ENCODE data around the gene PTPRE.

PTPRE gene

GRCh38 chr10:127908106-127908958, 1.4 kb downstream of the PTPRE start:
- DNase-seq = no peak

- DNase-seq = no peak
Measured at GRCh38 chr10:127908959-127909267, 2.0 kb downstream of the PTPRE start.

DNA sequence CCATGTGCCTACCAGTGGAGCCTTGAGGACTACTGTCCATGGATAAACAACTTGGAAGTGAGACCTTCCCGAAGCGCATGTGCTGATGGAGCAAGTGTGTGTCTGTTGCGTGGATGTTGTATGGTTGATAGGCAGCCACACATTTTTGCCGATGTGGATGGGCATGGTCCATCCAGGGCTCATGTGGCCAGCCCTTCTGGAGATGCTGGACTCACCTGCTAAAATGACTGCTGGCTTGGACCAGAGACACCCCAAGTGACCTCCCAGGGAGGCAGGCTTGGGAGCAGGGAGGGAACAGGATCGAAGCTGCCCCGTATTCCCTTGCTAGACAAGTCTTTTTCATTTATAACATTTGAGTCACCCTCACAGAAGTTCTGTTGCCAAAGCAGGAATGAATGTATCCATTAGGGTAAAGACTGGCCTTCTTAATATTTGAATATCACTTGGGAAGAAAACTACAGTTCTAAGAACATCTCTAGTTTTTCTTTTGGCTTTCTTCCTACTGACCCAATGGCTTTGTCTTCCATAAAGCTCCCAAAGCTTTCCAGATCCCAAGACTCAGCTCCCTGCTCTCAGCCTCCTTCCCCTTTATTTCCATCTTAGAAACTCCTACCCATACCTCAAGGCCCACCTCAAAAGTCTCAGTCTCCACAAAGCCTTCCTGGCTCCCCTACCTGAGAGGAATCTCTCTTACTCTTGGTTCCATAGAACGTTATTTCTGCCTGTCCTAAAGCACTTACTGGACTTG, 3.0 kb downstream of the PTPRE start:
- DNase-seq = no peak

DNA sequence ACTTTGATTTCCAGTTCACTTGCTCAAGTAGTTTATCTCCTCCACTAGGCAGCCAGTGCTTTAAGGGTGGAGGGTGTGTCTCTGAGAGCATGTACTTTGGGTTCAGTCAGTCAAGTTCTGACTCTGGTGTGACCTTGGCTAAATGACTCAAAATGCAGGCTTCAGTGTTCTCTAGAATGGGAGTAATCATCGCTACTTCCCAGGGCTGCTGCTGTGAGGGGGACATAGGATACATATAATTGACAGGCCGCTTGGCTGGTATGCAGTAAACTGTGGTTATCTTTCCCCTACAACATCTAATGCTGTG, 3.5 kb downstream of the PTPRE start:
- DNase-seq = no peak

DNA sequence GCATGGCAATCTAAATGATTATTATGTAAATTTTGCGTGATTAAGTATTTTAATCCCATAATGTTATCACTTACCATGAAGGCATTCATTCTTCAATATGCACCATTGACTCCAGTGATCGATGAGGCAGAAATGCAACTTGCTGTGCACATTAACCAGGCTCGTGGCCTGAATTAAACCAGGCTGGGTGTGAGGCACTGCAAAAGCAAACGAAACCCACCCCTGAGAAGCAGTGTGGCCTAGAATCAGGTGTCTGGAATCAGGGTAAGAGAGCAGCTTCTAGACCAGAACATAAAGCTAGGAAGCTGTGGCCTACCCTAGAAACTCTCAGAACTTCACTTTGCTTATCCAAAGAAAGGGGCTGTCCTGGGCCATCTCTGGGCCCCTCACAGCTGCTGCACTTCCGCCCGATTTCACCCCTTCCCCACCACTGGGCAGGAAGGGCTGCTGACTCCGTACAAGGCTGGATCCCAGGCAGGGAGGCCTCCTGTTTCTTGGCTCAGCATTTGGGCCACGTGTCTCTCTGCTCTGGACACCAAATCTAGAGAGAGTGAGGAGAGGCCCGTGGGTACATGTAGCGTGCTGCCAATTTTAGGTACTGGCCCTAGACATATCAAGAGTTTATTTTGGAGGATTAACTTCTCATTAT, 4.4 kb downstream of the PTPRE start:
- no peak for DNase-seq

GRCh38 chr10:127911867-127912257, 5.0 kb downstream of the PTPRE start:
- DNase-seq = no peak

- no peak for DNase-seq
Measured at GRCh38 chr10:127912607-127913367, 5.9 kb downstream of the PTPRE start.

- DNase-seq = no peak
Measured at GRCh38 chr10:127913368-127913759, 6.5 kb downstream of the PTPRE start.

DNA sequence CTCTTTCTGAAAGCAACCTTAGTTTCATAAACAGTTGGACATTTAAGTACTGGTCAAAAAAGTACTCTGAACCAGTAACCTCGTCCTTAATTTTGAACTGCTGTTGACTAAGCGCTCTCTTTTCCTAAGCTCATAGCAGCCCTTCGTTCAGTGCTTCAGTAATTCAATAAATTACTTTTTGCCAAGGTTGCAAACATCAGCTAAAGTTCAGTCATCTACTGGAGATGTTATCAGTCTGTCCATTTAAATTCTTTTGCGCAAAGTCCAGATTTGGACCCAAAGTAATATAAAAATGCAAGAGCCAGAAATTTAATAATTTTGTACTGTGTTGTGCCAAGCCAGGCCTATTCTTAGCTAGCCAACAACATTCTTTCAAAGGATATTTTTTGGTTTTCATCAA, 8.4 kb downstream of the PTPRE start:
- no peak for DNase-seq

DNA sequence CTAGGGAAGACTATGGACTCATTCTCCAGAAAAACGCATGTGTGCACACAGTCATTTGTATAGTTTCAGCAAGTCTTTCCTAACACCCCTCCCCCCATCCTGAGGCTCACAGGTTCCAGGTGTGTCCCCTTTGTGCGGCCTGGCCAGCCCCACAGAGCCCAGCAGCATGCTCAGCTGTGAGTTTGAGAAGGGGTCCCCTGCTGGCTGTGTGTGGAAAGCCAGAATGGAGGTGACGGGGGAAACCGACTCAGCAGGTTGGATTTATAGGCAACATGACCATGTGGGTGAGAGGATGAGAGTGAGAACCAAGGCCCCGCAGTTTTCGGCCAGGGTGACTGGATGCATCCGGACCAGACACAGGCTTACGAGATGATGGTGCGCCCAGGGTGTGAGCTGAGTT, 9.9 kb downstream of the PTPRE start:
- no peak for DNase-seq

GRCh38 chr10:127918572-127918971, 11.7 kb downstream of the PTPRE start:
- DNase-seq = no peak

- no peak for DNase-seq
Measured at GRCh38 chr10:127919418-127920271, 12.7 kb downstream of the PTPRE start.

DNA sequence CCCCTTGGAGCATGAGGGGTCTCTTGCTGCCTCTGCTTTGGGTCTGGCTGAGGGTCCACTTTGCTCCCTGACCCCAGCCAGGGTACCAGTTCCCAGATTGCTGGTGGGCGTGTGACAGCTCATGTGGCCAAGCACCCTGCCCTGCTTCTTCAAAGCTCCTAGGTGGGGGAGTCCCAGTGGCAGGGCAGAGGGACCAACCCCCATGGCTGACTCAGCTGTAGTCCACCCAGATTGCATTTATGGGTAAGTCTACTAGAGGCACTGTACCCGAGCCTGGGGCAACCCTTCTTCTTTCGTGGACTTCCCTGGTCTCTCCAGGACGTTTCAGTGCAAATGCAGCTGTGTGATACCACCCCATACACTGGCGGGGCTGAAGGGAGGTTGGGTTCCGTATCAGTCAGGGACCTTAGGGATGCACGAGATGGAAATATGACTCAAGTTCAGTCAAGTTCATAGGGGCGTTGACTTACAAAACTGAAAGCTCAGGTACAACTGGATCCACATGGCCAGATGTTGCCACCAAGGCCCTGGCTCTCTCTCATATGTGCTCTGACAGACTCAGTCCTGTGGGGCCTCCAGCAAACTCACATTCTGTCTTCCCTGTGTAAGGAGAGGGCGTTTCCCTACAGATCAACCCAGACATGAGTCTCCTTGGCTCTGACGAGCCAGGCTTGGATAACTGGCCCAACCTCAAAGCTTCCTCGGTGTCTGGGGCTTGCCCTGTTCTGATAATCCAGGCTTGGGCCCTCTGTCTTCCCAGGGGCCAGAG, 13.6 kb downstream of the PTPRE start:
- no peak for DNase-seq

DNA sequence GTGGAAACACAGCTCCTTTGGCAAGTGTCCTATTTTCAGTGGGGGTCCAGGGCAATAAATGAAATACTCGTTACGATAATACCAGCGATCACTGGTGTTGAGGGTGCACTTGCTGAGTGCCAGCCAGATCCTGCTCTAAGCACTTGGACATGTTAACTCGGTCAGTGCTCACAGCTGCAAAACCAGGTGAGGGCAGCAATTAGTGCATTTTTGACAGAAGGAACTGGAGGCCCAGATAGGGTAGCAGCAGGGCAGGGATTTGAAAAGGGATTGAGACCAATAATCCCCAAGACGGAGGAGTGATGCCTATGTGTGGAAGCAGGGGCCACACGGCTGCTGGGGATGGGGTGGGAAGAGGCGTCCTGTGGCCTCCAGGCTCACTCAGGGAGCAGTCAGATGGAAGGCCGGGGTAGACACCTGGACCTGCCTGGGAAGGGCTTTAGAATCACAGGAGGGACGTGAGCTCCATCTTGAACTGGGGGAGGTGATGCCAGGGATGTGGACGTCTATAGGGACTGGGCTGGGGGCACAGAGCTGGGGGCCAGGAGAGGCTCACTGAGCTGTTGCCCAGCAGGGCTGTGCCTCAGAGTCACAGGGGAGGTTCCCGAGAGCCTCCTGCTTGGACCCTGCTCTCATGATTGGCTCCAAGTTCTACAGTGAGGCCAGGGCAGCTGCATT, 14.3 kb downstream of the PTPRE start:
- DNase-seq = no peak

GRCh38 chr10:127921753-127922145, 14.8 kb downstream of the PTPRE start:
- DNase-seq = no peak

DNA sequence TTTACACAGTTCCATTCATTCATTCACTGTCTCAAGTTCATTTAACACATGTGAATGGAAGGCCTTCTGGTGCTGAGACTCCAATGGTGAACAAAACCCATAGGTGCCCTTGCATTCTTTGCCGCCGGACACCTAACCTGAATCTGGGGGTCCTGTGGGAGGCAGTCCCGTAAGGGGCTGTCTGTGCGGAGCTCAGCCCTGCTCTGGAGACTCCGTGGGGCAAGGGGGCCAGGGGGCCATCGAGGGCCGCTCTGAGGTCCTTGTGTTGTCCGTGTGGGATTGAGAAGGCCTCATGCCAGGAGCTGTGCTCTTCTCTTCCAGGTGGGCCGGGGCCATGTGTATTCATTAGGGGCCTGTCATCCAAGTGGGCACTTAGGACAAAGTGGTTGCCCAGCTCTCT, 15.3 kb downstream of the PTPRE start:
- no peak for DNase-seq

- no peak for DNase-seq
Measured at GRCh38 chr10:127922675-127923366, 15.9 kb downstream of the PTPRE start.

GRCh38 chr10:127923646-127924045, 16.7 kb downstream of the PTPRE start:
- no peak for DNase-seq

GRCh38 chr10:127925471-127926207, 18.7 kb downstream of the PTPRE start:
- DNase-seq = no peak

DNA sequence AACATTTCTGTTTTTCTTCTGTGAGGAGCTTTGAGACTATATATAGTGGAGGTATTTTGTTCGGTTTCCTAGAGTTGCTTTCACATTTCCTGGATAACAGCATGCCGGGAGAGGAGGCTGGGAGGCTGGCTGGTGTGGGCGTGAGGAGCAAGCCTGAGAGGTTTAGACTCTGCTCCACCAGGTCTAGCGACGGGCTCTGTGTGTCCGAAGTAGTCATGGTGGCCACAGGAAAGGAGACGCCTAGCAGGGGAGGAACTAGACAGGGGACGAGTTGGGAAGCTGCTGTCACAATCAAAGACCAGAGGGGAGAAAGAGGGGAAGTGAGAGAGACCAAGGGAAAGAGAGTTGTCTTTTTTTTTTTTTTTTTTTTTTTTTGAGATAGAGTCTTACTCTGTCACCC, 19.6 kb downstream of the PTPRE start:
- DNase-seq = no peak

All from CD4-positive, alpha-beta T cell treated with Interleukin-10 for 1 hour (primary cell).